ENCODE data around the gene PIP5KL1.

PIP5KL1 gene, protein sequence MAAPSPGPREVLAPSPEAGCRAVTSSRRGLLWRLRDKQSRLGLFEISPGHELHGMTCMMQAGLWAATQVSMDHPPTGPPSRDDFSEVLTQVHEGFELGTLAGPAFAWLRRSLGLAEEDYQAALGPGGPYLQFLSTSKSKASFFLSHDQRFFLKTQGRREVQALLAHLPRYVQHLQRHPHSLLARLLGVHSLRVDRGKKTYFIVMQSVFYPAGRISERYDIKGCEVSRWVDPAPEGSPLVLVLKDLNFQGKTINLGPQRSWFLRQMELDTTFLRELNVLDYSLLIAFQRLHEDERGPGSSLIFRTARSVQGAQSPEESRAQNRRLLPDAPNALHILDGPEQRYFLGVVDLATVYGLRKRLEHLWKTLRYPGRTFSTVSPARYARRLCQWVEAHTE

DNA sequence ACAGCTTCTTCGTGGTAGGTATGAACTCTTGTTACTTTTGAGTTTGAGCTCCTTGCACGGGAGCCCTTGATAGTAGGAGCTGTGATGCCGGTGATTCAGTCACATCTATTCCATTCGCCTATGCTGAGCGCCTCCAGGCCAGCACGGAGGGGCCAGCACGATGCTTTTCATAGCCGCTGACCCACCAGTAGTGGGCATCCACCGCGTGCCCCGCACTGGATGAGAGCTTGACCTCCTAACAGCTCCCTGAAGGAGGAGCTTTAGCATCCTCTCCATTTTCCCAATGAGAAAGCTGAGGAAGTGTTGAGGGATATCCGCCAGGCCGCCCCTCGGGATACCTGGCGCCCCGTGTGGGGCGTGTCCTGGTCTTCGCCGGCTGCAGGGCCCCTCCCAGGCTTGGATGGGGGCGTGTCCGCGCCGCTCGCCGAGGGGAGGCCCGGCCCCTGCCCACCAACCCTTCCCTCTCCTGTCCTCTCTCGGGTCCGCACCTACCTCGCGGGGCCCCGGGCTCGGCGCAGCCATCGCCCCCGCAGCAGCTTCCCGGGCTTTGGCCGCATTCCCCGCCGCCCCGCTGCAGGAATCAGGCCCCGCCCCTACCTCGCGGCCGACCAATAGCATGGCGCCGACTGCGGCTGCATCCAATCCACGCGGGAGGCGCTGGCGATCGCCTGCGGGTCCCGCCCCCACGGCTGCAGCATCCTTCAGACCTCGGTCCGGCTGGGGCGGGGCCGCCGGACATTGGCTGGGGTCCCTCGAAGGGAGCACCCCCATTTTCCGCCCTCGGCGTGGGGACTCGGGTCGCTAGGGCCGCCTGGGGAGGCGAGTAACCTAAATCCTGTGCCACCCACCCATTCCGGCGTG is at the start of gene PIP5KL1:
PIP5KL1 (minus strand) TSS at position 547 of the 861 bp plus-strand sequence; CDS start at position 522, 25 bp downstream.
- no peak for DNase-seq (ENCODE audit: low read depth in 1 of 2, low spot score in 1 of 2)

DNA sequence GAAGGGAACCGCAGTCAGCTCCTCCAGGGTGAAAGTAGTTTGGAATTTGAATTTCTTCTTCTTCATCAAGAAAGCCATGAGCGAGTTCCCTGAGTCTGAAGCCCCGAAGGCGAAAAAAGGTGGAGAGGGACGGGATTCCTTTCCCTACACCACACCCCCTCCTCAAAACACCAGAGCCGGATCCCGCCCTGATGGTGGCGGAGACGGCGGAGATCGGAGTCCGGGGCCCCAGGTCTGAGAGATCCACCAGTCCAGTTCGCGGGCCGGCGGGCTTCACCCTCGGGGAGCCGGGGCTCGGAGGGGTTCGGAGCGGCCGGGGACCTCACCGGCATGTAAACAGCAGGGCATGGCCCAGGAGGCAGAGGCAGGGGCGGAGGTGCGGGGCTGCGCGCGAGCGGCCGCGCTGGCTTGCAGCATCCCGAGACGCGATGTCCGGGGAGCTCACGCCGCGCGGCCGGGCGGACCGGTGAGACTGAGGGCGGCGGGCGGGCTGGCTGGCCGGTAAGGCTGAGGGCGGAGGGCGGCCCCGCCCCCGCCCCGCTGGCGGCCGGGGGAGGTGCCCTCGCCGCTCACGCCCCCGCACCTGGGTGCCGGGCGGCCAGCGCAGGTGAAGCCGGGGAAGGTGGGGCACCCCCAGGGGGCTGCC is 49.6 kb upstream of the PIP5KL1 start:
- no peak for DNase-seq (ENCODE audit: low read depth in 1 of 2, low spot score in 1 of 2)

DNA sequence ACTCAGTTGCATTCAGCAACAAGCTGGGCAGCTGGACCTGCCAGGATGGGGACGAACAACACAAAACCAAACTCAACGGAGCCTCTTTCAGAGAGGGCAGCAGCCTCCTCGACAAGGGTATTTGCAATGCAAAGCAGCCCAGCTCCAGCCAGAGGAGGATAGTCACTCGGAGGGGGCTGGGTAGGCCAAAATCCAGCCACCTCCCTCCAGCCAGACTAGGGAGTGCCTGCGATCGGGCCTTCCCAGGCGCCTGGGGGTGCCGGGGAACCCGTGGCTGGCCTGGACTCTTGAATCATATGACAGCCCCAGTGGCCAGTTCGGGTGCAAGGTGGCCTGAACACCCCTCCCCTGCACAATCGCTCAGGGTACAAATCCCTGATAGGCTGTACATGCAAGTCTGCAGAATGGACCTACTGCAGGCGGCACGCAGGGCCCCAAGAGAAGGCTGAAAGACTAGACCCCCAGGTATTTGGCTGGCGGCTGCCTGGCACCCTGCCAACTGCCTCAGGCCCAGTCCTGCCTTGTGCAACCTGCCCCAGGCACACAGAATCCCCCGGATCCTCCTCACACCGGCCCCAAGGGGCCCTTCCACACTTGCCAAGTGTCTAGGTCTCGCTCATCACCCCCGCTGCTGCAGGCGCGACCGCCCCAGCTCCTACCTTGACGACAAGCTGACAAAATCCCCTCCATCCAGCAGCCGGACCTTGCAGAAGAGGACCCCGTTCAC is 48.9 kb upstream of the PIP5KL1 start:
- no peak for DNase-seq (ENCODE audit: low read depth in 1 of 2, low spot score in 1 of 2)

- no peak for DNase-seq (ENCODE audit: low read depth in 1 of 2, low spot score in 1 of 2)
Measured at GRCh38 chr9:127979015-127979332, 48.4 kb upstream of the PIP5KL1 start.

DNA sequence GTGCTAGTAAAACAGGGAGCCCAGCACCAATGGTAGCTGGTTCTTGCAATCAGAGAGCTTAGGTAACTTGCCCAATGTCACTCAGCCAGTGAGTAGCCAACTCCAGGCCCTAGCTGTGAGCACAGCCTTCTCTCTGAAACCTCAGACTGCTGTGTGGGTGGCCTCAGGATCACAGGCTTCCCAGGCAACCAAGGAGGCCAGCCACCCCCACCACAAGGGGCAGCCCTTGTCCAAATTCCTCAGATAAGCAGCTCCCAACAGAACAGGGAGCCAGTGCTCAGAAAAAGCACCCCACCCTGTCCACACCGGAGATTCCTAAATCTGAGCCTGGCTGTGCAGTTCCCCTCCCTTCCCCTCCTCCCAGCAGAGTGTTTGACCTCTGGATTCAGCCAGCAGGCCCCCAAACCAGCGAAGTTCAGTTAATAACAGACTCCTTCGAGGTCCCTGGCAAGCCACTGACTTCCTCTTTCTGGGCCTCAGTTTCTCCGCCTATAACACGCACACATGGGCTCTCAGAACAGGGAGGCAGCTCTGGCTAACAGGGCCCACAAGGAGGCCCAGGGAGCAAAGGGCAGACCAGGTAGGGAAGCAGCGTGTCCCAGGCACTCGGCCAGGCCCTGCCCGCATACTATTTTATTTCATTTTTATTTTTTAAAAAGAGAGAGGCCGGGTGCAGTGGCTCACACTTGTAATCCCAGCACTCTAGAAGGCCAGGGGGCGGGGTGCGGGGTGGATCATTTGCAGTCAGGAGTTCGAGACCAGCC is 47.5 kb upstream of the PIP5KL1 start:
- no peak for DNase-seq (ENCODE audit: low read depth in 1 of 2, low spot score in 1 of 2)

GRCh38 chr9:127977009-127977883 is 46.7 kb upstream of the PIP5KL1 start:
- no peak for DNase-seq (ENCODE audit: low read depth in 1 of 2, low spot score in 1 of 2)

- no peak for DNase-seq (ENCODE audit: low read depth in 1 of 2, low spot score in 1 of 2)
Measured at GRCh38 chr9:127976498-127976897, 45.9 kb upstream of the PIP5KL1 start.

- no peak for DNase-seq (ENCODE audit: low read depth in 1 of 2, low spot score in 1 of 2)
Measured at GRCh38 chr9:127975376-127976315, 45.1 kb upstream of the PIP5KL1 start.

GRCh38 chr9:127974769-127975261 is 44.2 kb upstream of the PIP5KL1 start:
- DNase-seq (ENCODE audit: low read depth in 1 of 2, low spot score in 1 of 2): no peak

- DNase-seq (ENCODE audit: low read depth in 1 of 2, low spot score in 1 of 2): no peak
Measured at GRCh38 chr9:127974001-127974768, 43.6 kb upstream of the PIP5KL1 start.

- DNase-seq (ENCODE audit: low read depth in 1 of 2, low spot score in 1 of 2): no peak
Measured at GRCh38 chr9:127973169-127974000, 42.8 kb upstream of the PIP5KL1 start.

- no peak for DNase-seq (ENCODE audit: low read depth in 1 of 2, low spot score in 1 of 2)
Measured at GRCh38 chr9:127972236-127972871, 41.8 kb upstream of the PIP5KL1 start.

- no peak for DNase-seq (ENCODE audit: low read depth in 1 of 2, low spot score in 1 of 2)
Measured at GRCh38 chr9:127971357-127972235, 41.0 kb upstream of the PIP5KL1 start.

DNA sequence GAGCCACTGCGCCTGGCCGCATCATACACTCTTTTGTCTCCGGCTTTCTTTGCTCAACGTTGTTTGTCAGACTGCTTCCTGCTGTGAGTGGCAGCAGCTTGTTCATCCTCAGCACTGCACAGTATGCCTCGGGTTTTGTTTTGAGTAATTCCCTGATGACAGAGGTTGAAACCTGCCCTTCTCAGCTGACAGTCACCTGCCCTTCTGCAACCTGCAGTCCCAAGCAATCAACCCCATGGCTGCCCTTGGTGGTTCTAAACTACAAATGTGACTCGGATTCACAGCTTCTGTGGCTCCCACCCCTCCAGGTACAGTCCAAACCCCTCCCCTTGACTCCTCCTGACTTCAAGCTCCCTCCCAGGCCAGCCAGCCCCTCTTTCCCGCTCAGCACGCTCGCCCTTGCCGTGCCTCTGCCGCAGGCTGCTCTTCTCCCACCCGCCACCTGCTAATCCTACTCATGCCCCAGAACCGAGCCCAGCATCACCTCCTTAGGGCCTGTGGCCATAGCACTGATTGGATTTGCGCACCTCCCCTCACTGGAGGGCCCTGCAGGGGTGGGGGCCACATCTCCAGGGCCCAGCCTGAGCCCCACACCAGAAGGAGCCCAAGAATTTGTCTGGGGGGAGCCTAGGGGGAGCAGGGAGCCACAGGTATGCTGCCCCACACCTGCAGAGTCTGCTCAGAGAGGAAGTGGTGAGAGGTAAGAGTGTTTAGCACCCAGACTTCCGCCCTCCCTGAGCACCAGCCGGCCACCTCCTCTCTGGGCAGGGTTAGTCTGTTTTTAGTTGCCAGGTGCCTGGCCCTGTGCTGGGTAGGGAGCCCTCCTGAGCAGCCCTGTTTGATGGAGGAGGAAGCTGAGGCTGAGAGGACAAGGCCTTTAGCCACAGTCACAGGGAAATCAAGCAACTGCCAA is 40.1 kb upstream of the PIP5KL1 start:
- peak in 1 of 2 donors; percentile 78 for DNase-seq (ENCODE audit: low read depth in 1 of 2, low spot score in 1 of 2)

All from activated CD4-positive, alpha-beta T cell treated with anti-CD3 and anti-CD28 coated beads, Interleukin-2, amount 50 U/mL, for 24 hours (primary cell).